ENCODE data around the gene ZNF438. TPM values are rescaled to one million over a fixed set of nuclear protein-coding genes. Genes with fewer than 3 reads are reported as not detected.

ZNF438 gene
- total RNA-seq, 2 donors from 2014 or later: 1.9 TPM

DNA sequence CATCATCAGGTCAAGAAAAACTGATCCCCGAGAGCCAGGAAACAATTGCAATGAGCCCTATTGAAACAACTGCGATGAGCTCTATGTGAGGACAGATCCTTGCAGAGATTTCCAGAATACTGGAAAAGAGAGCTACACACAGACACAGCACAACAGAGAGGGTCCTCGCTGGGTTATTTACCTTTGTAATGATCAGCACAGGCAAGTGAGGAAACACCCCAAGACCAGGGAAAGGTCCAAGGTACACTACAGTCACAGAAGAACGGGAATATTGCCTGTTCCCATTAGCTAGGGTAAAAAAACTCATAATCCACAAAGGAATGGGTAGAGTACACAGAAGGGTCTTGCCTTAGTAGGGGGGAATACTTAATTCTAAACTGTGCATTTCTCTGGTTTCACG lies 152.7 kb downstream of the ZNF438 start:
- no peaks in the 10 kb centered on the region for H3K4me1 Mint-ChIP-seq (ENCODE audit: low read depth in 2 of 2)
- H3K27me3 Mint-ChIP-seq: no peaks in the 10 kb centered on the region
- no peak overlapping the region for H3K4me3 Mint-ChIP-seq
- no peak overlapping the region for H3K27ac Mint-ChIP-seq
- ATAC-seq (no peak), DNase-seq (ENCODE audit: low spot score) (no peak)
- no peaks in the 10 kb centered on the region for H3K9me3 Mint-ChIP-seq
- no peaks in the 10 kb centered on the region for H3K36me3 Mint-ChIP-seq

DNA sequence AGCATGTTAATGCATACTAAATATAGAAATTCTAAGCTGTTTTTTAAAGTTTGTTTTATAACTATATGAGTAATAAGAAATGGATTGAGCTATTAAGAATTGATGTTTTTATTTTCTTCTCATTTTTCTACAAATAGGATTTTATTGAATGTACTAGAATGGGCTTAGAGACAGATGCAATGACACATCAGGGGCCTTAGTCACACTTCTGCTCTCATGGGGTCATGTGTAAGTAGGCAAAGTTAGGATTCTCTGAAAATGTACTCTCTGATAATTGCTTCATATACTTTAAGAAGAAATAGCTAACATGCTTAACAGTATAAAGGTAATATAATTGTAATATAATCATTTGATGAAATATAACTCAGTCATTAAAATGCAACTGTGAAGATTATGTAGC lies 154.6 kb downstream of the ZNF438 start:
- Mint-ChIP-seq H3K9me3 (no peaks in the 10 kb centered on the region), H3K27me3 (no peaks in the 10 kb centered on the region), H3K4me1 (ENCODE audit: low read depth in 2 of 2) (no peaks in the 10 kb centered on the region), H3K36me3 (no peaks in the 10 kb centered on the region), H3K27ac (no peak overlapping the region), H3K4me3 (no peak overlapping the region)
- no peak for ATAC-seq
- DNase-seq (ENCODE audit: low spot score): no peak

DNA sequence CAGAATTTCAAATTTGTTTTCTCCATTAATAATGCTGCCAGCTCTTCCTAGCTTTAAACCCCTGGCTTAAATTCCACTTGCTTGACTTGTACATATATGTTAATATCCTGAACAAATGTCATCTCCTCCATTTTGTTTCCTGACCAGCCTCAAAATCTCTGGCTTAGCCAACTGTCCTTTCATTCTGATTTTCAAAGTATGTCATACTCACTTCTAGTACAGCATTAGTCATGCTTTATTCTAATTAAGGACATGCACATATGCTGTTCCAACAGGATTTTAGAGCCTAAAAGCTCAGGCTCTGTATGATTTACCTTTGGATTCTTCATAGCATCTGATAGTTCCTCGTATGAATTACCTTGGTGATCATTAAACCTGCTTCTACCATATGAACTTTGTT lies 158.3 kb downstream of the ZNF438 start:
- H3K27ac Mint-ChIP-seq: no peak overlapping the region
- no peaks in the 10 kb centered on the region for H3K4me1 Mint-ChIP-seq (ENCODE audit: low read depth in 2 of 2)
- H3K9me3 Mint-ChIP-seq: no peaks in the 10 kb centered on the region
- ATAC-seq: no peak
- no peak for DNase-seq (ENCODE audit: low spot score)
- H3K36me3 Mint-ChIP-seq: no peaks in the 10 kb centered on the region
- H3K4me3 Mint-ChIP-seq: no peak overlapping the region
- no peaks in the 10 kb centered on the region for H3K27me3 Mint-ChIP-seq

DNA sequence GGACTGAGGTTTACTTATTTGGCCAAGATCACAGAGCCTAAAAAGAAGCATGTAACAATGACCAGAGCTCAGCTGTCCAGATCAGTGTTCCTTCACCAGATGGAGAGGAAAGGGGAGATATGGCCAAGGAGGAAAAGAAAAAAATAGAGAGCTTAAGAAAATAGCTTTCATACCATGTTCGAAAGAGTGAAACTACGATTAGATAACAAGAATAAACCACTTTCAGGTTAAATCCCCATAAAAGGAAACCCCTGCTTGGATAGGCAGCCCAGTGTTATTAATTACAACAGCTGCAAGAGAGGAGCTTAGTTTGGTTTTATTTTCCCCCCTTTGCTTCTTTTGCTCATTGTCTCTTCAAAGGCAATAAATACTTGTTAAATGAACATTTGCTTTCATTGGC lies 160.8 kb downstream of the ZNF438 start:
- Mint-ChIP-seq H3K9me3 (no peaks in the 10 kb centered on the region), H3K4me3 (no peak overlapping the region)

DNA sequence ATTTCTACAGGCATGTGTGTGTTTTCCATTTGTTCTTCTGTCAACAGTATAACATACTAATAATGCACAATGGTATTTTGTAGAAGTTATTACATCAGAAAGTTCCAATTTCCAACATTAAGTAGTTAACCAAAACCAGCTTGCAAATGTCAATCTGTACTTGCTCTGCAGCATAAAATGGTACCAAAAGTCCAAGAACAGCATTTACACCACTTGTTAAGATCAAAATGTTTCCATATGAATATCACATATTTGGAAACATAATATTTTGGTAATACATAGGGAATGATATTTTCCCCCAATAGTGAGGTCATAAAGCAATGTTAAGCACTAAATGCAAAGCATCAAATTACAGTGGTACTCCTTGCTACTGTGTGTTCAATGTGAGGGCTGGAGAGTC lies 162.1 kb downstream of the ZNF438 start:
- Mint-ChIP-seq H3K36me3 (no peaks in the 10 kb centered on the region), H3K27me3 (no peaks in the 10 kb centered on the region), H3K27ac (no peak overlapping the region), H3K4me1 (ENCODE audit: low read depth in 2 of 2) (no peaks in the 10 kb centered on the region), H3K9me3 (no peaks in the 10 kb centered on the region), H3K4me3 (no peak overlapping the region)
- DNase-seq (ENCODE audit: low spot score) (no peak), ATAC-seq (no peak)

More for the DNA sequence above, 160.8 kb downstream of the ZNF438 start:
- ATAC-seq: no peak
- DNase-seq (ENCODE audit: low spot score): no peak
- Mint-ChIP-seq H3K4me1 (ENCODE audit: low read depth in 2 of 2) (no peaks in the 10 kb centered on the region), H3K27ac (no peak overlapping the region), H3K27me3 (no peaks in the 10 kb centered on the region), H3K36me3 (no peaks in the 10 kb centered on the region)

DNA sequence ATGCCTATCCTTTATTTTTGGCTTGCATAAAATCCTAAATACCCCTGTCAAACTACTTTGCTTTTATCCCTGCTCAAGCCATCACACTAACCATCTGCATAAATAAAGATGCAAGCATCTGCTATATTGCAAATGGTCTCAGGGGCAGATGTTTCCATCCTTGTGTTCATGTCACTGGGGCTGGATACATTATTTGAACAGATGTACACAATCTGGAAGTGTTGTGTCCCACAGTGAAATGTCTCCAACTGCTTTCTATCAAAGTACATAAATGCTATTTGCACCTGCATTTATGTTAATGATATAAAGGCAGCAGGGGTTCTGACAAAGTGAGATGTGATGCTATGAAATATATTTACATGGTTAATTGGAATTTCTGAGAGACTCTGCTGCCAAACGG lies 163.1 kb downstream of the ZNF438 start:
- Mint-ChIP-seq H3K27me3 (no peaks in the 10 kb centered on the region), H3K4me3 (no peak overlapping the region), H3K4me1 (ENCODE audit: low read depth in 2 of 2) (no peaks in the 10 kb centered on the region), H3K9me3 (no peaks in the 10 kb centered on the region), H3K36me3 (no peaks in the 10 kb centered on the region), H3K27ac (no peak overlapping the region)
- DNase-seq (ENCODE audit: low spot score): no peak
- ATAC-seq: no peak

DNA sequence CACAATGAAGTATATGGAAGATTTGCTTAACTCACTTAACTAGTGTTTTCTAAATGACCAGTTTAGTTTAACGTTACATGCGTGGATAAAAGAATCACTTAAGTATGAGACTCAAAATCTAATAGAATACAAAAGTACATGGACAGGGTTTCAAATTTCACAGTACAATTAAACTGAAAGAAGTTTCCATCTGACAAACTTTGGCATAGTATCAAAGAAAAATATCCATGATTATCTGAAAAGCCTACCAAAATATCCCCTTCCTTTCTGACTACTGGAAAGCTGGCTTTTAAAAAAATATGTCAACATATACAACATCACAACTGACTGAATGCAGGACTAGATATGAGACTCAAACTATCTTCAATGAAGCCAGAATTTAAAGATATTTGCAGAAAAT lies 164.8 kb downstream of the ZNF438 start:
- H3K4me3 Mint-ChIP-seq: no peak overlapping the region
- H3K27me3 Mint-ChIP-seq: no peaks in the 10 kb centered on the region
- DNase-seq (ENCODE audit: low spot score) (no peak), ATAC-seq (no peak)
- no peaks in the 10 kb centered on the region for H3K4me1 Mint-ChIP-seq (ENCODE audit: low read depth in 2 of 2)
- no peaks in the 10 kb centered on the region for H3K9me3 Mint-ChIP-seq
- no peak overlapping the region for H3K27ac Mint-ChIP-seq
- no peaks in the 10 kb centered on the region for H3K36me3 Mint-ChIP-seq

DNA sequence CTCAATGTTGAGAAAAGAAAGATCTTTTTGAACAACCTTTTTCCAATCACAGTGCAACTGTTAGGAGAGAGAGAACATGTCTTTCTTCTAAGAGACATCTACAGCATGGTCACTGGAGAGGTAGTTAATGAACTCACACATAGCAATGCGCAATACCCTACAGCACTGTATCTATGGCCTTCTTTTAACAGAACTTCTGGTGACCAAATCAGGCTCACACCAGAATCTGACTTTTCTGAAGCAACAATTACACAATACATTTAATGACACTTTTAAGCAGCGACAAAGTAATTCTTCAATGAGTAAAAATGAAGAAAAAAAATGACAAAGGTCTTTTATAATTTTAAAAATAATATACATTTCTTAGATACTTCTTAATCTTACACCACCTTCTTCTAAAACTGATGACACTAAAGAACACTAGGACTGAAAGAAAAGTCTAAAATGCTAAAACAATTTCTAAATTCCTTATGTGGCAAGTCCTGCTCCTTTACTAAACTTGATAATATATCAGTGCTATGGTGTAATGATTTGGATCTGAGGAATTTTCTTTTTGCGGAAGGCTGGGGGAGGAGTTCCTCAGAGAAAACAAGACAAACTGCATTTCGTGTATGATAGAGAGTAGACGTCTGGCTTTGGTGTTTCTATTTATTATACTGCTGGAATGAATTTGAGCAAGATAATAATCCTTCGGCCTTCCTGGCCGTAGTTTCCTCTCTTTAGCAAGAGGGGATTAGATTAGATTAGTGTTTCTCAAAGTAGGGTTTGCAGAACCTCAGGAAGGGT lies 166.3 kb downstream of the ZNF438 start:
- H3K27ac Mint-ChIP-seq: no peak overlapping the region
- ATAC-seq: no peak
- H3K27me3 Mint-ChIP-seq: no peaks in the 10 kb centered on the region
- no peak for DNase-seq (ENCODE audit: low spot score)
- H3K4me1 Mint-ChIP-seq (ENCODE audit: low read depth in 2 of 2): no peaks in the 10 kb centered on the region
- H3K4me3 Mint-ChIP-seq: no peak overlapping the region
- no peaks in the 10 kb centered on the region for H3K36me3 Mint-ChIP-seq
- H3K9me3 Mint-ChIP-seq: no peaks in the 10 kb centered on the region

DNA sequence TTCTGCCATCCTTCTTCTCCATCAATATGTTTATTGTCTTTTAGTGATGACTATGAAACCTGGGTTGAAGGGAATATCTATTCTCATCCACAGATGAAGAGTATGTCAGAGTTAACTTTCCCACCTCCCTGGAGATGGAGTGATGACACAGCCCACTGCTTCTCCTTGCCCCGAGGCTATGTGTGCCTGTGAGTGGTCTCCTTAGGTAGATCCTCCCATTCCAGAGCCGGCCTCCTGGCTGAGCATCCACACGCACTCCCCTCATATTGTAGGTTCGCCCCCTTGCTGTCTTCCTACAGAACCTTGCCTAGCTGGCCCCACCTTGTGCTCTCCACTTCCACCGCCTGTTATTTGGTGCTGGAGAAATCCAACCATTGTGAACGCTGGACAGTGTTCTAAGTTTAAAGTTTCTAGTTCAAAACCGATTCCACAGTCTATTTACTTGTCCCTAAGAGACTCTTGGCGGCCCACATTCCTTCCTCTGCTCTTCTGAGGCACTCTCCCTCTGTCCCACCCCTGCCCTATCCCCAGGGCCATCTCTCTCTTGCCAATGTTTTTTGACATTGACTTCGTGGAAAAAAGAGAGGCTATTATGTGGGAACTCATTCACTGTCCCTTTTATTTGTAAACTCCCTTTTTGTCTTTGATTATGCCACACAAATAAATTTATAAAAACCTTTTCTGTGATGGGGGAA lies 168.0 kb downstream of the ZNF438 start:
- Mint-ChIP-seq H3K4me1 (ENCODE audit: low read depth in 2 of 2) (no peaks in the 10 kb centered on the region), H3K36me3 (no peaks in the 10 kb centered on the region), H3K4me3 (no peak overlapping the region), H3K27me3 (no peaks in the 10 kb centered on the region), H3K27ac (no peak overlapping the region), H3K9me3 (no peaks in the 10 kb centered on the region)
- no peak for DNase-seq (ENCODE audit: low spot score)
- peak in 1 of 2 donors; percentile 15 for ATAC-seq

DNA sequence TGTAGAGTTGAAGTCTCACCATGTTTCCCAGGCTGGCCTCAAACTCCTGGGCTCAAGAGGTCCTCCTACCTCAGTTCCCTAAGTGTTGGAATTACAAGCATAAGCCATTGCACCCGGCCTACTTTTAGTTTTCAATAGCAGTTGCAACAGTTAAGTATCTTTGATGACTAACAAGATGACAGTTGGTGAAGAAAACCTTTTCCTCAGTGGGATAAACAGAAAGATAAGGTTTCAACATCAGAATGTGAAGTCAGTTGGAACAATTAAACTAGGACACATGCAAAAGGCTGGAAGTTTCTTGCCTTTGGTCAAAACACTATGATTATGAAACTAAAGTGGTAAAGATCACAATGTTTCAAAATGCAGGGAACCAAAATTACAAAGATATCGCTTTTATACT lies 169.2 kb downstream of the ZNF438 start:
- no peak for DNase-seq (ENCODE audit: low spot score)
- Mint-ChIP-seq H3K27ac (no peak overlapping the region), H3K4me3 (no peak overlapping the region)

DNA sequence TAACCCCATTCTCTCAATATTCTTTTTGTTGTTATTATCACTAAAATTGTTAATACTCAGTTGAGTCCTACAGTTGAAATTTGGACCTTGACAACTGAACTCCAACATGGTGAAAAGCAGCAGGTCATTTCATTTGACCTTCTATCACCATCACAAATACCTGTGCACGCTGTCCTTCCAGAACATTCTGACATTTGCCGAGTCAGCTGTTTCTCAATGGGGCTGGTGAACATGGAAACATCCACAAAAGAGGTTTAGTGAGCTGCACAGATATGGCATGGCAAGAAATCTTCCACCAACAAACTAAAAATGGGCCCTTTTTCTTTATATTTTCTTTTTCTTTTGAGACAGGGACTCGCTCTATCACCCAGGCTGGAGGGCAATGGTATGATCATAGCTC lies 169.7 kb downstream of the ZNF438 start:
- ATAC-seq: no peak
- Mint-ChIP-seq H3K4me3 (no peak overlapping the region), H3K27ac (no peak overlapping the region), H3K9me3 (no peaks in the 10 kb centered on the region), H3K36me3 (no peaks in the 10 kb centered on the region), H3K4me1 (ENCODE audit: low read depth in 2 of 2) (no peaks in the 10 kb centered on the region), H3K27me3 (no peaks in the 10 kb centered on the region)
- DNase-seq (ENCODE audit: low spot score): no peak

More for the DNA sequence above, 169.2 kb downstream of the ZNF438 start:
- no peaks in the 10 kb centered on the region for H3K9me3 Mint-ChIP-seq
- no peaks in the 10 kb centered on the region for H3K36me3 Mint-ChIP-seq
- no peaks in the 10 kb centered on the region for H3K4me1 Mint-ChIP-seq (ENCODE audit: low read depth in 2 of 2)
- ATAC-seq: no peak
- no peaks in the 10 kb centered on the region for H3K27me3 Mint-ChIP-seq

DNA sequence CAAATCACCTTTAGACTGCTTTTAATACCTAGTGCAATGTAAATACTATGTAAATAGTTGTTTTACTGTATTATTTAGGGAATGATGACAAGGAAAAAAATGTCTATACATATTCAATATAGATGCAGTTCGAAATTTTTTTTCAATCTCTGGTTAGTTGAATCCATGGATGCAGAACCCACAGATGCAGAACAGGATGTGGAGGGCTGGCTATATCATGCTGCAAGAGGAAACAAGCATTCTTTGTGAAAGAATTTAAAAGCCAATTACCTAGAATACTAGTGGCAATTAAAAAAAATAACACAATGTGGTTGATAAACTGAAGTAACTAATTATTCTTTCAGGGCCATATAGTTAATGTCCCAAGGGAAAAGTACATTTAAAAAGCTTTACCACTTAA lies 170.4 kb downstream of the ZNF438 start:
- Mint-ChIP-seq H3K27ac (no peak overlapping the region), H3K4me1 (ENCODE audit: low read depth in 2 of 2) (no peaks in the 10 kb centered on the region), H3K27me3 (no peaks in the 10 kb centered on the region), H3K4me3 (no peak overlapping the region), H3K9me3 (no peaks in the 10 kb centered on the region), H3K36me3 (no peaks in the 10 kb centered on the region)
- DNase-seq (ENCODE audit: low spot score): no peak
- no peak for ATAC-seq

DNA sequence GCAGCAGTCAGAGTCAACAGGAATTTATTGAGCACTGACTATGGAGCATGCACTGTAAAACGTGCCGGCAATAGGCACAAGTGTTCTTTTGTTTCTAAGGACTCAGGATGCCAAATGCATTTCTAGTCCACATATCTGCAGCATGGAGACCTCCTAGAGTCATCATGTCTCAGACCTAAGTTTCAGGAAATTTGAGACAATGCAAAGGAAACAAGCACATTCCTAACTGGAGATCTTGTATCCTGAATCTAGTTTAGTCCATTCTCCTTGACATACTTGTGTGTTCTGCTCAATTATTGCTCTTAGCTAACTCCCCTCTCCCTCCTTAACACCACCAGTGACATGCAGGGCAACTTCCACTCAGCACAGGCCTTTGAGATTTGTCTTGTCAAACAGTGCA lies 173.2 kb downstream of the ZNF438 start:
- H3K4me3 Mint-ChIP-seq: no peak overlapping the region

DNA sequence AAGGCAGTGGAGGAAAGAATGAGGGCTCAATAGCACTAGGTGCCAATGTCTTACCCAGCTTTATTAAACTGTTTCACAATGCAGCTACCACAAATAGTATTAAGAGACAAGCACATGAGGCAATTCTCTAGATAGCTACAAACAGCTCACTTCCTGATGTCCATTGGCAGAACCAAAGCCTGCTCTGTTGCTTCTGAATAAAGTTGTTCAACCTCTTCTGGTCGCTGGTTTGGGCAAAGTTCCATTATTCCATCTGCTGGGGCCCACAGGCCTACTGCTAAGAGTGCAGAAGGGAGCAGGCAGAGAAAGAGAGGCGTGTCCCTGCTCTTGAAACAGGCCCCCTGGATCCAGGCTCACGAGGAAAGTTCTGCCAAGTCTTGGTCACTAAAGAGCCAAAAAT lies 173.9 kb downstream of the ZNF438 start:
- H3K27ac Mint-ChIP-seq: no peak overlapping the region

More for the DNA sequence above, 173.2 kb downstream of the ZNF438 start:
- ATAC-seq (no peak), DNase-seq (ENCODE audit: low spot score) (no peak)
- H3K9me3 Mint-ChIP-seq: no peaks in the 10 kb centered on the region
- no peaks in the 10 kb centered on the region for H3K27me3 Mint-ChIP-seq
- no peaks in the 10 kb centered on the region for H3K36me3 Mint-ChIP-seq
- no peak overlapping the region for H3K27ac Mint-ChIP-seq
- no peaks in the 10 kb centered on the region for H3K4me1 Mint-ChIP-seq (ENCODE audit: low read depth in 2 of 2)

More for the DNA sequence above, 173.9 kb downstream of the ZNF438 start:
- no peak overlapping the region for H3K4me3 Mint-ChIP-seq
- H3K4me1 Mint-ChIP-seq (ENCODE audit: low read depth in 2 of 2): no peaks in the 10 kb centered on the region
- no peaks in the 10 kb centered on the region for H3K27me3 Mint-ChIP-seq
- DNase-seq (ENCODE audit: low spot score) (no peak), ATAC-seq (no peak)
- H3K9me3 Mint-ChIP-seq: no peaks in the 10 kb centered on the region
- no peaks in the 10 kb centered on the region for H3K36me3 Mint-ChIP-seq
